IPS DF 4.7 (cell line): Measurements from ENCODE around the gene LHFPL6.

Experiments
- DNase-seq: peaks from one replicate; pipeline ENCODE4 v3.0.0-alpha.2; 2013; ENCODE audit warnings: low spot score; ENCODE audit errors: extremely low read depth

The LHFPL6 gene

DNA sequence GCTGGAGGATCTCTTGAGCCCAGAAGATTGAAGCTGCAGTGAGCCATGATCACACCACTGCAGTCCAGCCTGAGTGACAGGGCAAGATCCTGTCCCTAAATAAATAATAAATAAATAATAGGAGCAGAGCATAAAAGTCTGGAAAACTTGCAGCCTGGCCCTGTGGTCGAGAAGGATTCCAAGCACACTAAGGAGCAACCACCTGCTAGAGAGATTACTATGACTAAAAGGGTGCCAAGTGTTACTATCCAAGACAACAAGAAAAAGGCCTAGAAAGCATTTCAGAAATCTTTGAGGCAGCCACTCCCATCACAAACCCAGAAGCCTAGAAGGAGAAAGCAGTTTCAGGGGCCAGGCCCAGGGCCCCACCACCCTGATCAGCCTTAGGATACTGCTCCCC, 46.1 kb downstream of the LHFPL6 start:
- no peak for DNase-seq

DNA sequence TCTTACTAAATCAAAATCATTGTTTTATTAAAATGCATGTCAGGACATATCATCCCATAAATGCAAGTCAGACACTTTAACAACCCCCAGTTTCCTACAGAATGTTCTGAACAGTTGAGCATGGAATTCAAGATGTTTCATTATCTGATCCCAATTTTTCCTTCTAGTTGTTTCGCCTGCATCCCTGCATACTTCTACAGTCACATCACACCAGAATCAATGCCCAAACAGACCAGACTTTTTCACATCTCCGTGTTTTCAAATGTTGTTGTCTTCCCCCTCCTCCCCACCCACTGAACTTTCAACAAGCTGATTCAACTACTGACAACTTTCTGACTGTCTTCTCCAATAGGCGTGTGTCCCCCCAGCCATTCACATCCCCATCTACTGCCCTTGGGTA, 48.6 kb downstream of the LHFPL6 start:
- no peak for DNase-seq

DNA sequence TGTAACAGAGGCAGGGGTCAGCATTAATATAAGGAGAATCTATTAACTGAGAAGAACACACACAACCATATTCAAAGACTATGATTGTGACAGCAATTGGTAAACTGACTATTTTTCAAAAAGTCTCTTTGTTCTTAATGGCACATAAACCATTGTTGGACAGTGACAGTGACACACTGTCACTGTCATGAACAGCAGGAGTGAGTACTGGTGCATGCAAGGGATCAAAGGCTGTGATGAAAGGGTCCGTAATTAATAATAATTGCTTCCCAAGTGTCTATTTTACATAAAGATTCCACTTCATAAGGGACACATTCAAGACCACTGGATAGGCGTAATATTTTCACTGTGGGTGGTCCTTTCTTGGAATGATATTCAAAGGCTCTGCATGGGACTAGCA, 50.7 kb downstream of the LHFPL6 start:
- no peak for DNase-seq

DNA sequence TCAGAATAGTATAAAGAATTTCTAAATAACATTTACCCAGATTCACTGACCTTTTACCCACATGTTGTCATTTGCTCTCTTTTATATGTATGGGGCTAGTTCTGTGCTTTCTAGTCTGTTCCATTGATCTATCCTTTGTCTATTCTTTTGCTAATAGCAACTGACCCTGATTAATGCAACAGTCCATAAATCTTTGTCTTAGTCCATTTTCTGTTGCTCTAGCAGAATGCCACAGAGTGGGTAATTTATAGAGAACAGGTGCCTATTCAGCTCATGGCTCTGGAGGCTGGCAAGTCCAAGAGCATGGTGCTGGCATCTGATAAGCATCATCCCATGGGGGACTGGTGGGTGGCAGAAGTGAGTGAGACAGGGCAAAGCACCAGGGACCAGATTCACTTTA, 52.1 kb downstream of the LHFPL6 start:
- DNase-seq, result no peak

DNA sequence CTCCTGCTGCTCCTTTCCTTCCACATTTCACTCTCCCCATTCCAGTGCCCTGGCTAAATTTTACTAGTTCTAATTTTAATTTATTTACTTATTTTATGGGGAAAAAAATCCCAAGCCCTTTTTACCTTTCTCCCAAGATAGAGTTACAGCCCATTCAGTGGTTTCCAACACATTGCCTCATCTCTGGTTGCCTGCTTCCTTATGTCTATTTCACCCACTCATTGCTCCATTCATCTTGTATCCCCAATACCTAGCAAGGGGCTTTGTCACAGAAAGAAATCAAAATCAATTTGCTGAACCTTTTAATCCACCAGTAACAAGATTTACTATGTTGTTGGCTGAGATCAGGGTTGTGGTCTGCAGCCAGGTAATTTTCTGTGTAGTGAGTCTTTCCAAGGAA, 55.9 kb downstream of the LHFPL6 start:
- no peak for DNase-seq

GRCh38 chr13:39542361-39542760, 60.6 kb downstream of the LHFPL6 start:
- DNase-seq, result no peak

GRCh38 chr13:39540929-39541605, 61.9 kb downstream of the LHFPL6 start:
- DNase-seq, result no peak

DNA sequence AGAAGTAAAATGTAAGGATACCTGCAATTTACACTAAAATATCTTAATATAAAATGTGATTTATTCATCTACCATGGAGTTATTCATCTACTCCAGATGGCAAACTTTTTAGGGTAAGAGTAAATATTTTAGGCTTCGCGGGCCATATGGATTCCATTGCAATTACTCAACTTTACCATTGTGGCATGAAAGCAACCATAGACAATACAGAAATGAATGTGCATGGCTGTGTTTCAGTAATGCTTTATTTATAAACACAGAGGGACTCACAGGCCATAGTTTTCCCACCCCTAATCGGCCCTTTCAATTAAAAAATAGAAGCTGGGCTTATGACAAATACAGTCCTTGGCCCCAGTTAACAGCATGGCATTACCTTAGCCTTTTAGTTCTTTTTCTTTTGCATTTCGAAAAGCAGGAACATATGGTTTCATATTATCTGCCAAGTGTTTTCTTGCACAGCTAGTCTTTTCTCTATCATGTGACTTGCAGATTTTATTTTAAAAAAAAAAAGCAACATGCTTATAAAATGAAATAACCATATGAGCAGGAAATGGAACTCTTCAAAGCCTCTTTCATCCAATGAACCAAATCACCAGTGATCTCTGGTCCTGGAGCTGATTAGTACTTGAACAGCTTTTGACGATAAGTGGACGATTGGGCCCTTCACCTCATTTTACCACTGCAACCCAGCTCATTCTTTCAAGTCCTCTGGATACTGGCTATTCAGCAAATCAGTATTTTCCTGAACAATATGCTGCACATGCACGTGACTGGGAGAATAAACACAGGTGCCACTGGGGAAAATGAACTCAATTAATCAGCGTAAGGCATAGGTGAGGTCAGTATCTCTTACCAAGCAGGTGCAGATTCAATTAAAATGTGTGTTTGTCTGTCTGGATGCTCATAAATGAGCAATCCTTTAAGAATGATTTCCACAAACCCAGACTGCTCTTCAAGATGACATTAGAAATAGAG, 63.9 kb downstream of the LHFPL6 start:
- DNase-seq, result no peak

DNA sequence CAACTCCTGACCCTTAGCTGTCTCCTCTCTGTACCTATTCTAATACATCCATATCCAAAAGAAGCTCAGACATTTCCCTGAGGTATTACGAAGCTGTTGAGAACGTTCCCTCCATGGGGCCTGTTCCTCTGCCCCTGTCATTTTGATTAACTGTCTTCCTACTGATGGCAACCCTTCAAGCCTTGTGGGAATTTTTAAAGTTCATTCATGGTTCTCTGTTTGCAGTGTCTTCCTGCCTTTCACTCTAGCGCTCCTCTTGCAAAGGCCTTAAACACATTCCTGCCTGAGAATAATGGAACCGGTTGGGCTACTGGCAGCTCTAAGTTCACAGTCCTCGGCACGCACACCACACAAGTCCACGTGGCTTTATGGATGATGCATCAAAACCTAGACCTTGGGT, 66.1 kb downstream of the LHFPL6 start:
- no peak for DNase-seq

- DNase-seq, result no peak
Measured at GRCh38 chr13:39536274-39536673, 66.7 kb downstream of the LHFPL6 start.

DNA sequence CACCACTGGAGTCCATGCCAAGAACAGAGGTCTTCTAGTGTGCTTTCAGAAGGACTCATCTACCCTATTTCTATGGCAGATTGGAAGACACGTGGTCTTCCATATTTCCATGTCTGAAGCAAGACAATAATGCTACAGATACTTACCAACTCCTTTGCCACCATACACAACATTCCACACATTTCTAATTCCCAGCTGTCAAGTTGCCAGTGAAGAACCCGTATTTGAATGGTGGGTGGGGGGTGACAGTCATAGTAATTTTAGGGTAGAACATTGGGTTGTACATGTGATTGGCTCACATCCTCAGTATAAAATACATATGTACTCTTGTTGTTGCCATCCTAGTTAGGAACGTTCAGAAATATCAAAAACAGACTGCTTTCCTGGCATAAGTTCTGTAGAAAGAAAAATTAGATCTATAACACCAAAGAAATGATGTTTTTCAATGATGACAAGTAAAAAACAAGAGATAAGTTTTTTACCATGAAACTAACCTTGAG, 69.3 kb downstream of the LHFPL6 start:
- DNase-seq, result no peak

GRCh38 chr13:39531646-39532045, 71.3 kb downstream of the LHFPL6 start:
- DNase-seq, result no peak

GRCh38 chr13:39530916-39531315, 72.1 kb downstream of the LHFPL6 start:
- no peak for DNase-seq

GRCh38 chr13:39528661-39528980, 74.4 kb downstream of the LHFPL6 start:
- DNase-seq, result no peak

GRCh38 chr13:39527961-39528660, 74.9 kb downstream of the LHFPL6 start:
- no peak for DNase-seq

- DNase-seq, result no peak
Measured at GRCh38 chr13:39527301-39527700, 75.7 kb downstream of the LHFPL6 start.

GRCh38 chr13:39526499-39526898, 76.5 kb downstream of the LHFPL6 start:
- DNase-seq, result no peak

GRCh38 chr13:39525506-39525905, 77.5 kb downstream of the LHFPL6 start:
- no peak for DNase-seq

DNA sequence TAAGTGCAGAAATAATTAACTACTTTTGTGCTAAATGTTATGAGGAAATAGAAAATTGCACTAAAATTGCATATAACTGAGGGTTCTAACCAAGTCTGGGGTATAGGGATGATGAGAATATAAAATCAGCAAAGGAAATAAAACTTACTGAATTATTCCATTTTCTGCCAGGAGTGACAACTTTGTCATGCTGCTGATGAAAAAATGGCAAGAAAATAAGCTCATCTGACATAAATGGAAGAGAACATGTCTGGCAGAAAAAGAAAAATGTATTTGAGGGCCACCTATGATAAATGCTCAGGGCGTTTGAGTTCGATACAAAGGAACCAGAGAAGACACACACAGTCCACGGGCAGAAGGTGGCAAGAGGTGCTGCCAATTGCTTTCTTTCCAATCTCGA, 78.2 kb downstream of the LHFPL6 start:
- no peak for DNase-seq

DNA sequence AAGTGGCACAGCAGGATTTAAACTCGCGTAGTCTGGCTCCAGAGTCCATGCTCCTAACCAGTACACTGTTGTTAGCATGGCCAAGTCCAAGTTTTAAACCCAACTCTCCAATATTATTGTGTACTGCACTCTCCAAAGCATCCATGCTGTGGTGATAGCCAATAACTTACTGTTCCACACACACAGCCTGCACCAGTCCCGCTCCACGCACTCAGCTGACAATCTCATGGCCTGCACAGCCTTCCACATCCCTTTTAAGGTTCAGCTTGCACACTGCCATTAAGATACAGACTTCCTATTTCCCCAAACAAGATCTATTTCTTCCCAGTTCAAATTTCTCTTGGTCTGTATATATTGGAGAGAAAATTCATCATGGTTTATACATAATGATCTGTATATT, 80.7 kb downstream of the LHFPL6 start:
- DNase-seq, result no peak

DNA sequence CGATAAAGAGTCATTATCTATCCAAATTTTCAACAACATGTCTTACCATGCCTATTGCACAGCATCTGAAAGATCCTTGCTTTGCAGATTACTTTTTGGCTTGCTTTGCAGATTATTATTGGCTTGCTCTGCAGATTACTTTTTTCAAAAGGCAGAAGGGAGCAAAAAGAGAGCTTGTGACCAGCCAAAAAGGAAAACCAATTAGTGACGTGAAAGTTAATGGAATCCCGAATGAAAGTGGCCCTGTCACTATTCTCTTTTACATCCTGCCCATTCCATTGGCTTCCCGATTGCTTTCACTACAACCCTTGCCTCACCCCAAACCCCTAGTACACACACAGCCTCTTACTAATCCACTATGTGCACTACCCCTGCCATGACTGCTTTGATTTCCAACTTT, 81.3 kb downstream of the LHFPL6 start:
- no peak for DNase-seq

- DNase-seq, result no peak
Measured at GRCh38 chr13:39516096-39516495, 86.9 kb downstream of the LHFPL6 start.
